GM12864 (cell line): ENCODE measurements around the gene PSORS1C2.

ENCODE experiments used
- DNase-seq: peaks from one replicate; pipeline ENCODE4 v3.0.0-alpha.2; 2011; ENCODE audit warnings: low read depth
- H3K4me3 ChIP-seq: 2 replicates; pipeline ENCODE4 v1.5.1; 2011; ENCODE audit warnings: mild to moderate bottlenecking, low read depth, low read length, control low read depth
- CTCF ChIP-seq: IDR thresholded peaks from 2 replicates; pipeline ENCODE4 v1.5.1; 2011; ENCODE audit warnings: low read depth, mild to moderate bottlenecking, moderate library complexity, low read length, control low read depth, inconsistent platforms; ENCODE audit errors: missing control alignments

Gene PSORS1C2

GRCh38 chr6:31107052-31107451 lies 31.8 kb downstream of the PSORS1C2 start:
- DNase-seq: no peak
- no peak overlapping the region for H3K4me3 ChIP-seq
- no peak for TF ChIP-seq CTCF

- no peak for TF ChIP-seq CTCF
- H3K4me3 ChIP-seq: no peak overlapping the region
Measured at GRCh38 chr6:31103136-31103535, 35.7 kb downstream of the PSORS1C2 start.

GRCh38 chr6:31098449-31098938 lies 40.4 kb downstream of the PSORS1C2 start:
- no peak overlapping the region for H3K4me3 ChIP-seq
- TF ChIP-seq CTCF: no peak
- no peak for DNase-seq

More at GRCh38 chr6:31103136-31103535, 35.7 kb downstream of the PSORS1C2 start:
- no peak for DNase-seq

GRCh38 chr6:31096656-31097055 lies 42.2 kb downstream of the PSORS1C2 start:
- no peak for DNase-seq
- no peak for TF ChIP-seq CTCF
- no peak overlapping the region for H3K4me3 ChIP-seq

GRCh38 chr6:31096215-31096614 lies 42.7 kb downstream of the PSORS1C2 start:
- no peak for DNase-seq
- H3K4me3 ChIP-seq: no peak overlapping the region
- TF ChIP-seq CTCF: no peak

- no peak overlapping the region for H3K4me3 ChIP-seq
- no peak for DNase-seq
- TF ChIP-seq CTCF: no peak
Measured at GRCh38 chr6:31094389-31094881, 44.4 kb downstream of the PSORS1C2 start.

GRCh38 chr6:31092769-31093505 lies 45.9 kb downstream of the PSORS1C2 start:
- no peak for TF ChIP-seq CTCF
- no peak overlapping the region for H3K4me3 ChIP-seq
- DNase-seq: no peak
